OCI-LY1 (cell line): ENCODE data around the gene NIFK.

Source experiments
- H2AFZ ChIP-seq: fragments of 200-600 bp; sonication (generic), shearing (Covaris generic); 2 replicates; pipeline ENCODE4 v1.6.0; 2014; ENCODE audit warnings: antibody characterized with exemption, mild to moderate bottlenecking, low read length
- H3F3A ChIP-seq: fragments of 200-600 bp; sonication (generic), shearing (Covaris generic); 2 replicates; pipeline ENCODE4 v1.6.0; 2014; ENCODE audit warnings: mild to moderate bottlenecking, antibody characterized with exemption, low read length, moderate library complexity; ENCODE audit not compliant: insufficient read depth
- H3K27ac ChIP-seq: fragments of 200-600 bp; sonication (generic); 2 replicates; pipeline ENCODE4 v1.5.1; 2014; ENCODE audit warnings: low read length, mixed run types, mild to moderate bottlenecking, low read depth; ENCODE audit not compliant: poor library complexity, severe bottlenecking
- H3K27me3 ChIP-seq: fragments of 200-600 bp; sonication (generic); 2 replicates; pipeline ENCODE4 v1.6.0; 2014; ENCODE audit warnings: antibody characterized with exemption, mild to moderate bottlenecking, low read length, moderate library complexity; ENCODE audit not compliant: insufficient read depth
- H3K36me3 ChIP-seq: fragments of 200-600 bp; sonication (generic); 2 replicates; pipeline ENCODE4 v1.6.1; 2014; ENCODE audit warnings: mild to moderate bottlenecking, antibody characterized with exemption, low read length, moderate library complexity, mixed read lengths; ENCODE audit not compliant: insufficient read depth
- H3K4me1 ChIP-seq: fragments of 200-600 bp; sonication (generic); 2 replicates; pipeline ENCODE4 v1.5.1; 2014; ENCODE audit warnings: mild to moderate bottlenecking, low read length, moderate library complexity; ENCODE audit not compliant: insufficient read depth, severe bottlenecking
- H3K4me2 ChIP-seq: fragments of 200-600 bp; sonication (generic), shearing (Covaris generic); 2 replicates; pipeline ENCODE4 v1.6.1; 2014; ENCODE audit warnings: low read length
- H3K4me3 ChIP-seq: fragments of 200-600 bp; sonication (generic); 2 replicates; pipeline ENCODE4 v1.5.1; 2014; ENCODE audit warnings: low read length, low read depth, mild to moderate bottlenecking, mixed read lengths; ENCODE audit not compliant: poor library complexity, severe bottlenecking
- H3K79me2 ChIP-seq: fragments of 200-600 bp; shearing (Covaris generic); 2 replicates; pipeline ENCODE4 v1.6.1; 2016; ENCODE audit warnings: mixed run types, low read length, mixed read lengths; ENCODE audit not compliant: insufficient read depth
- H3K9ac ChIP-seq: fragments of 200-600 bp; sonication (generic), shearing (Covaris generic); 2 replicates; pipeline ENCODE4 v1.6.1; 2014; ENCODE audit warnings: mild to moderate bottlenecking, low read length, mixed read lengths
- H3K9me2 ChIP-seq: fragments of 200-600 bp; sonication (generic), shearing (Covaris generic); 2 replicates; pipeline ENCODE4 v1.6.1; 2014; ENCODE audit warnings: low read depth, mild to moderate bottlenecking, low read length, mixed read lengths
- H3K9me3 ChIP-seq: fragments of 200-600 bp; shearing (Covaris generic); 2 replicates; pipeline ENCODE4 v1.6.1; 2014; ENCODE audit warnings: low read length, mixed read lengths
- H4K20me1 ChIP-seq: fragments of 200-600 bp; sonication (generic), shearing (Covaris generic); 2 replicates; pipeline ENCODE4 v1.6.0; 2016; ENCODE audit warnings: mild to moderate bottlenecking, low read length; ENCODE audit not compliant: insufficient read depth
- CTCF ChIP-seq: fragments of 200-600 bp; sonication (generic), shearing (Covaris generic); IDR thresholded peaks from 2 replicates; pipeline ENCODE4 v1.5.1; 2017; ENCODE audit warnings: mild to moderate bottlenecking, antibody characterized with exemption, low read length, moderate library complexity, mixed read lengths
- EZH2 ChIP-seq: fragments of 200-600 bp; sonication (generic), shearing (Covaris generic); IDR thresholded peaks from 2 replicates; pipeline ENCODE4 v1.8.0; 2017; ENCODE audit warnings: borderline replicate concordance, mixed run types, mild to moderate bottlenecking, antibody characterized with exemption, low read length, moderate library complexity, mixed read lengths

NIFK gene

GRCh38 chr2:121777699-121778058 is 41.0 kb upstream of the NIFK start:
- Histone ChIP-seq H3K4me2 (no peak overlapping the region), H3K9me3 (no peaks in the 10 kb centered on the region), H3K4me1 (peaks cover 43% of the 10 kb centered on the region), H3F3A (no peaks in the 10 kb centered on the region), H3K36me3 (no peaks in the 10 kb centered on the region), H3K27ac (peak overlapping the region; percentile 11), H3K4me3 (no peak overlapping the region), H3K27me3 (no peaks in the 10 kb centered on the region), H3K79me2 (no peaks in the 10 kb centered on the region), H2AFZ (no peak overlapping the region), H3K9ac (no peak overlapping the region), H3K9me2 (no peaks in the 10 kb centered on the region), H4K20me1 (no peaks in the 10 kb centered on the region)
- TF ChIP-seq CTCF: no peak
- no peak for TF ChIP-seq EZH2

GRCh38 chr2:121776885-121777698 is 40.4 kb upstream of the NIFK start:
- Histone ChIP-seq H3K36me3 (no peaks in the 10 kb centered on the region), H3F3A (no peaks in the 10 kb centered on the region), H4K20me1 (no peaks in the 10 kb centered on the region), H3K9me2 (no peaks in the 10 kb centered on the region), H3K9me3 (no peaks in the 10 kb centered on the region), H3K4me1 (peaks cover 49% of the 10 kb centered on the region), H2AFZ (no peak overlapping the region), H3K4me3 (no peak overlapping the region), H3K27me3 (no peaks in the 10 kb centered on the region), H3K27ac (peak overlapping the region; percentile 11), H3K9ac (no peak overlapping the region), H3K4me2 (no peak overlapping the region), H3K79me2 (no peaks in the 10 kb centered on the region)
- TF ChIP-seq CTCF: no peak
- TF ChIP-seq EZH2: no peak

- Histone ChIP-seq H3K27ac (peak overlapping the region; percentile 11), H3K36me3 (no peaks in the 10 kb centered on the region), H3F3A (no peaks in the 10 kb centered on the region), H3K4me3 (no peak overlapping the region), H4K20me1 (no peaks in the 10 kb centered on the region), H3K27me3 (no peaks in the 10 kb centered on the region), H3K9me2 (no peaks in the 10 kb centered on the region), H3K9me3 (no peaks in the 10 kb centered on the region), H3K9ac (no peak overlapping the region), H3K4me2 (no peak overlapping the region), H3K4me1 (peaks cover 52% of the 10 kb centered on the region), H2AFZ (no peak overlapping the region), H3K79me2 (no peaks in the 10 kb centered on the region)
- TF ChIP-seq CTCF (no peak), EZH2 (no peak)
Observed at GRCh38 chr2:121776361-121776760, 39.7 kb upstream of the NIFK start.
